A549 (cell line): ENCODE data around the gene STARD13. TPM values are rescaled to one million over a fixed set of nuclear protein-coding genes. Genes with fewer than 3 reads are reported as not detected.

Experiments used
- ATAC-seq, 2 experiments: fragments of 200-7000 bp in 1 of 2; fragments of >200 bp in 1 of 2; cut with Nextera tagmentation in 1 of 2; cut with Tn5 transposase in 1 of 2; 3 replicates each; pipeline versions ENCODE4 v1.8.0 to v1.9.1; 2018 to 2020; ENCODE audit warnings: mild to moderate bottlenecking in 1 of 2, moderate library complexity in 1 of 2
- CTCF ChIA-PET: fragments of 300-600 bp; sonication (Branson Sonifier 250); formaldehyde crosslinking; extraction: SDS; loops from one replicate; lab custom pipeline; 2021; ENCODE audit warnings: antibody characterized with exemption, inconsistent platforms; lab: Yijun Ruan, JAX
- POLR2A ChIA-PET: fragments of 350-600 bp; formaldehyde crosslinking; extraction: SDS; loops from one replicate; lab custom pipeline; 2021; ENCODE audit warnings: antibody characterized with exemption, inconsistent platforms; lab: Yijun Ruan, JAX
- DNase-seq, 2 experiments: peaks; one replicate each; pipeline versions ENCODE4 v3.0.0 to v3.0.0-alpha.2; 2011 to 2016; ENCODE audit warnings: low read depth in 1 of 2, low spot score in 1 of 2
- FAIRE-seq: peaks from 2 replicates; lab custom pipeline; 2011; peaks lifted over from hg19 to GRCh38; lab: Jason Lieb, UNC
- H3K27ac ChIP-seq, 2 experiments: fragments of >200 bp; sonication (Bioruptor Twin); formaldehyde crosslinking; 3 replicates each; pipeline ENCODE4 v1.5.1; 2016 to 2017
- H3K4me1 ChIP-seq: fragments of >200 bp; sonication (Bioruptor Twin); formaldehyde crosslinking; 3 replicates; pipeline ENCODE4 v1.6.1; 2016
- H3K4me2 ChIP-seq: fragments of >200 bp; sonication (Bioruptor Twin); formaldehyde crosslinking; 3 replicates; pipeline ENCODE4 v1.6.1; 2016
- H3K4me3 ChIP-seq: fragments of >200 bp; sonication (Bioruptor Twin); formaldehyde crosslinking; 3 replicates; pipeline ENCODE4 v1.5.1; 2016
- H3K9me3 ChIP-seq: fragments of >200 bp; sonication (Bioruptor Twin); formaldehyde crosslinking; 3 replicates; pipeline ENCODE4 v1.6.1; 2016
- BHLHE40 ChIP-seq: IDR thresholded peaks from 2 replicates; pipeline ENCODE4 v1.6.1; 2012; ENCODE audit warnings: low read depth, low read length, inconsistent platforms
- CBX2 ChIP-seq: fragments of 200-600 bp; sonication (generic); IDR thresholded peaks from 2 replicates; pipeline ENCODE4 v1.6.1; 2016; ENCODE audit warnings: low read depth, mild to moderate bottlenecking, borderline replicate concordance
- CHD2 ChIP-seq: fragments of 150-350 bp; IDR thresholded peaks from 2 replicates; pipeline ENCODE4 v1.6.1; 2014; ENCODE audit warnings: low read length; ENCODE audit not compliant: partially characterized antibody
- ESRRA ChIP-seq: fragments of 150-350 bp; IDR thresholded peaks from 2 replicates; pipeline ENCODE4 v1.6.1; 2014; ENCODE audit warnings: mild to moderate bottlenecking, low read length, borderline replicate concordance
- FOXS1 ChIP-seq: fragments of 250-450 bp; sonication (Bioruptor Pico); IDR thresholded peaks from 2 replicates; pipeline ENCODE4 v1.5.0; 2020; ENCODE audit warnings: mild to moderate bottlenecking, moderate library complexity
- HDAC2 ChIP-seq: fragments of 200-600 bp; sonication (generic); IDR thresholded peaks from 2 replicates; pipeline ENCODE4 v1.6.1; 2016
- HES2 ChIP-seq: fragments of >200 bp; sonication (Bioruptor Twin); formaldehyde crosslinking; IDR thresholded peaks from 2 replicates; pipeline ENCODE4 v1.6.1; 2016
- HOXB5 ChIP-seq: fragments of 250-450 bp; sonication (Bioruptor Pico); IDR thresholded peaks from 2 replicates; pipeline ENCODE4 v1.5.0; 2020; ENCODE audit warnings: mild to moderate bottlenecking, moderate library complexity
- JUNB ChIP-seq: fragments of >200 bp; sonication (Bioruptor Twin); formaldehyde crosslinking; IDR thresholded peaks from 2 replicates; pipeline ENCODE4 v1.6.1; 2016
- MAZ ChIP-seq: fragments of 150-350 bp; IDR thresholded peaks from 2 replicates; pipeline ENCODE4 v1.6.1; 2014; ENCODE audit warnings: antibody characterized with exemption, low read depth, low read length, borderline replicate concordance
- MYC ChIP-seq: IDR thresholded peaks from 2 replicates; pipeline ENCODE4 v1.6.1; 2012; ENCODE audit warnings: mild to moderate bottlenecking, inconsistent platforms, low read length, improper control_type of control experiment, borderline replicate concordance
- NFE2L2 ChIP-seq: fragments of 150-350 bp; conservative IDR thresholded peaks from 2 replicates; pipeline ENCODE4 v1.6.1; 2014; ENCODE audit warnings: low read length
- NPAS2 ChIP-seq: fragments of 250-450 bp; sonication (Bioruptor Pico); IDR thresholded peaks from 2 replicates; pipeline ENCODE4 v1.8.0; 2022; ENCODE audit warnings: mild to moderate bottlenecking, moderate library complexity, borderline replicate concordance
- POLR2A ChIP-seq: IDR thresholded peaks from 2 replicates; pipeline ENCODE4 v1.6.1; 2012; ENCODE audit warnings: mild to moderate bottlenecking, low read length
- RAD21 ChIP-seq, 2 experiments: fragments of >200 bp in 1 of 2; sonication (Bioruptor Twin) in 1 of 2; formaldehyde crosslinking in 1 of 2; IDR thresholded peaks in 1 of 2; conservative IDR thresholded peaks in 1 of 2; 2 replicates in 1 of 2; 3 replicates in 1 of 2; pipeline ENCODE4 v1.6.1; 2012 to 2018; ENCODE audit warnings: inconsistent platforms in 1 of 2
- RARB ChIP-seq: fragments of 250-450 bp; sonication (Bioruptor Pico); IDR thresholded peaks from 2 replicates; pipeline ENCODE4 v1.8.0; 2021; ENCODE audit warnings: mild to moderate bottlenecking, moderate library complexity
- RCOR1 ChIP-seq: fragments of 150-350 bp; IDR thresholded peaks from 2 replicates; pipeline ENCODE4 v1.6.1; 2014; ENCODE audit warnings: antibody characterized with exemption, low read length, low read depth
- REST ChIP-seq: fragments of 200-600 bp; sonication (generic); IDR thresholded peaks from 2 replicates; pipeline ENCODE4 v1.6.1; 2016; ENCODE audit warnings: antibody characterized with exemption, mild to moderate bottlenecking, moderate library complexity
- SMC3 ChIP-seq: fragments of >200 bp; sonication (Bioruptor Twin); formaldehyde crosslinking; IDR thresholded peaks from 3 replicates; pipeline ENCODE4 v1.6.1; 2018; ENCODE audit warnings: inconsistent platforms
- SREBF2 ChIP-seq: fragments of 450-650 bp; IDR thresholded peaks from 2 replicates; pipeline ENCODE4 v1.6.1; 2014; ENCODE audit warnings: mild to moderate bottlenecking, moderate library complexity
- TFCP2L1 ChIP-seq: fragments of 250-450 bp; sonication (Bioruptor Pico); IDR thresholded peaks from 2 replicates; pipeline ENCODE4 v1.5.0; 2021; ENCODE audit warnings: mild to moderate bottlenecking
- ZFP36 ChIP-seq: fragments of 450-650 bp; IDR thresholded peaks from 2 replicates; pipeline ENCODE4 v1.6.1; 2014; ENCODE audit warnings: borderline replicate concordance; ENCODE audit not compliant: partially characterized antibody
- ZNF302 ChIP-seq: fragments of 250-450 bp; sonication (Bioruptor Pico); IDR thresholded peaks from 2 replicates; pipeline ENCODE4 v1.9.0; 2021; ENCODE audit warnings: inconsistent platforms, mild to moderate bottlenecking, moderate library complexity
- WGBS: methylation state at CpG from one replicate; pipeline ENCODE4 v1.1.6; 2017; ENCODE audit errors: missing lambda C conversion rate; 5-methylcytosine and 5-hydroxymethylcytosine counted together
- polyA plus RNA-seq, 4 experiments: library from polyadenylated mRNA; depleted of rRNA in 3 of 4; stranded (reverse); fragments of >200 nt; fragmentation: RNase III in 1 of 4; extraction: RNeasy Plus Mini Kit Qiagen cat#74134 plus additional on column Dnase treatment in 1 of 4; gene quantifications; 2 replicates in 3 of 4; 3 replicates in 1 of 4; pipeline ENCODE4 v1.2.3, GENCODE V29; 2011 to 2017
- TF ChIP-seq, protein P1 (sequence below): fragments of 250-450 bp; sonication (Bioruptor Pico); IDR thresholded peaks from 2 replicates; pipeline ENCODE4 v1.5.0; 2020; ENCODE audit warnings: low read depth, mild to moderate bottlenecking, moderate library complexity
- TF ChIP-seq, protein P2 (sequence below): IDR thresholded peaks from 2 replicates; pipeline ENCODE4 v1.6.1; 2012
- TF ChIP-seq, protein P3 (sequence below): fragments of >200 bp; sonication (Bioruptor Twin); formaldehyde crosslinking; IDR thresholded peaks from 3 replicates; pipeline ENCODE4 v1.5.1; 2016

STARD13 gene
- polyA plus RNA-seq, 2 of the 4 experiments (the other 2 are of a cell fraction) = 2.4 to 2.8 TPM

DNA sequence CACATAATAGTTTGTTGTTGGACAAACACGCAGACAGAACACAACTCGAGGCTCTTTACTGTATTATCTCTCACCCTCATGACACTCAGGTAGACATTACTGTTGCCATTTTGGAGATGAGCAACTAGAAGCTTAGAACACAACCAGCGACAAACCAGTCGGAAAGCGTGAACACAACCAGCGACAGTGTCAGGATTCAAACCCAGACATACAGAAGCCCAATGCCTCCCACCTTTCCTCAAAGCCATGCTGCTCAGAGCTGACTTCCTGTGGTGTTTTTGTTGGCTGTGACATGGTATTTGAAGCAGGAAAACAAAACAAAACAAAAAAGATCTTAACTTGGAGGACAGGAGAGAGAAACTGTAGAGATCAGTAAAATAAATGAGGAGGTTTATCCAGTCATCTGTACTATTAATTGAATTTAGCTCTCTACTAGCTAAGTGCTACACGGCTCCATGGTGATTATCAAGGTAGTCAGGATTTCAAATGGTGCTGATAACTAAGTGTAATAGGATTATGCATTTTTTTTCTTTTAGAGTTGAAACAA is 92.1 kb downstream of the STARD13 start:
- FAIRE-seq = no peak
- 78% methylated on average over 7 of the region's 7 CpGs for WGBS

GRCh38 chr13:33191425-33192210 is 93.9 kb downstream of the STARD13 start:
- H3K4me1 ChIP-seq = peaks cover 12% of the 10 kb centered on the region; the same call in 2 of the 3 replicates
- no peak for TF ChIP-seq MYC
- no peak for TF ChIP-seq TFCP2L1 (CRISPR knock-in tag)
- TF ChIP-seq RARB = no peak
- TF ChIP-seq JUNB = no peak
- TF ChIP-seq REST = no peak
- TF ChIP-seq ZNF302 (CRISPR knock-in tag) = no peak
- no peak for TF ChIP-seq CHD2
- TF ChIP-seq CBX2 = no peak
- TF ChIP-seq, protein P1, sequence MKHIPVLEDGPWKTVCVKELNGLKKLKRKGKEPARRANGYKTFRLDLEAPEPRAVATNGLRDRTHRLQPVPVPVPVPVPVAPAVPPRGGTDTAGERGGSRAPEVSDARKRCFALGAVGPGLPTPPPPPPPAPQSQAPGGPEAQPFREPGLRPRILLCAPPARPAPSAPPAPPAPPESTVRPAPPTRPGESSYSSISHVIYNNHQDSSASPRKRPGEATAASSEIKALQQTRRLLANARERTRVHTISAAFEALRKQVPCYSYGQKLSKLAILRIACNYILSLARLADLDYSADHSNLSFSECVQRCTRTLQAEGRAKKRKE (CRISPR knock-in tag) = no peak
- TF ChIP-seq HDAC2 = no peak
- TF ChIP-seq RCOR1 = no peak
- TF ChIP-seq, protein P2, sequence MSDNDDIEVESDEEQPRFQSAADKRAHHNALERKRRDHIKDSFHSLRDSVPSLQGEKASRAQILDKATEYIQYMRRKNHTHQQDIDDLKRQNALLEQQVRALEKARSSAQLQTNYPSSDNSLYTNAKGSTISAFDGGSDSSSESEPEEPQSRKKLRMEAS = no peak
- TF ChIP-seq BHLHE40 = no peak
- no peak for TF ChIP-seq SREBF2
- H3K9me3 ChIP-seq = no peaks in the 10 kb centered on the region
- no peak overlapping the region for H3K4me2 ChIP-seq
- 78% methylated on average over 4 of the region's 4 CpGs for WGBS
- H3K4me3 ChIP-seq = no peak overlapping the region
- CTCF ChIA-PET = no interaction called here
- FAIRE-seq (no peak), DNase-seq (no peak), ATAC-seq (no peak)
- no peak overlapping the region for H3K27ac ChIP-seq
- POLR2A ChIA-PET = no interaction called here

More for the DNA sequence above, 92.1 kb downstream of the STARD13 start:
- no peak overlapping the region for H3K4me2 ChIP-seq
- H3K4me1 ChIP-seq = peaks cover 12% of the 10 kb centered on the region; the same call in 2 of the 3 replicates
- POLR2A ChIA-PET = no interaction called here
- CTCF ChIA-PET = no interaction called here
- no peak for TF ChIP-seq RARB
- TF ChIP-seq FOXS1 = no peak
- TF ChIP-seq SMC3 = no peak
- TF ChIP-seq RAD21 (conservative IDR thresholded peaks at IDR 0.05 in 1 of 2, IDR thresholded peaks at IDR 0.05 in 1 of 2) = no peak
- TF ChIP-seq ZFP36 = no peak
- TF ChIP-seq CHD2 = no peak
- TF ChIP-seq MAZ = no peak
- no peak for TF ChIP-seq HES2
- TF ChIP-seq, protein P3, sequence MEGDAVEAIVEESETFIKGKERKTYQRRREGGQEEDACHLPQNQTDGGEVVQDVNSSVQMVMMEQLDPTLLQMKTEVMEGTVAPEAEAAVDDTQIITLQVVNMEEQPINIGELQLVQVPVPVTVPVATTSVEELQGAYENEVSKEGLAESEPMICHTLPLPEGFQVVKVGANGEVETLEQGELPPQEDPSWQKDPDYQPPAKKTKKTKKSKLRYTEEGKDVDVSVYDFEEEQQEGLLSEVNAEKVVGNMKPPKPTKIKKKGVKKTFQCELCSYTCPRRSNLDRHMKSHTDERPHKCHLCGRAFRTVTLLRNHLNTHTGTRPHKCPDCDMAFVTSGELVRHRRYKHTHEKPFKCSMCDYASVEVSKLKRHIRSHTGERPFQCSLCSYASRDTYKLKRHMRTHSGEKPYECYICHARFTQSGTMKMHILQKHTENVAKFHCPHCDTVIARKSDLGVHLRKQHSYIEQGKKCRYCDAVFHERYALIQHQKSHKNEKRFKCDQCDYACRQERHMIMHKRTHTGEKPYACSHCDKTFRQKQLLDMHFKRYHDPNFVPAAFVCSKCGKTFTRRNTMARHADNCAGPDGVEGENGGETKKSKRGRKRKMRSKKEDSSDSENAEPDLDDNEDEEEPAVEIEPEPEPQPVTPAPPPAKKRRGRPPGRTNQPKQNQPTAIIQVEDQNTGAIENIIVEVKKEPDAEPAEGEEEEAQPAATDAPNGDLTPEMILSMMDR = no peak
- no peak for TF ChIP-seq POLR2A
- no peak for TF ChIP-seq HOXB5
- no peak for TF ChIP-seq ESRRA
- TF ChIP-seq NPAS2 (CRISPR knock-in tag) = no peak
- no peak for TF ChIP-seq NFE2L2
- TF ChIP-seq RCOR1 = no peak
- H3K4me3 ChIP-seq = no peak overlapping the region
- H3K27ac ChIP-seq = no peak overlapping the region
- H3K9me3 ChIP-seq = no peaks in the 10 kb centered on the region
- ATAC-seq (no peak), DNase-seq (no peak)
